ENCODE results near the gene CCT2.

DNA sequence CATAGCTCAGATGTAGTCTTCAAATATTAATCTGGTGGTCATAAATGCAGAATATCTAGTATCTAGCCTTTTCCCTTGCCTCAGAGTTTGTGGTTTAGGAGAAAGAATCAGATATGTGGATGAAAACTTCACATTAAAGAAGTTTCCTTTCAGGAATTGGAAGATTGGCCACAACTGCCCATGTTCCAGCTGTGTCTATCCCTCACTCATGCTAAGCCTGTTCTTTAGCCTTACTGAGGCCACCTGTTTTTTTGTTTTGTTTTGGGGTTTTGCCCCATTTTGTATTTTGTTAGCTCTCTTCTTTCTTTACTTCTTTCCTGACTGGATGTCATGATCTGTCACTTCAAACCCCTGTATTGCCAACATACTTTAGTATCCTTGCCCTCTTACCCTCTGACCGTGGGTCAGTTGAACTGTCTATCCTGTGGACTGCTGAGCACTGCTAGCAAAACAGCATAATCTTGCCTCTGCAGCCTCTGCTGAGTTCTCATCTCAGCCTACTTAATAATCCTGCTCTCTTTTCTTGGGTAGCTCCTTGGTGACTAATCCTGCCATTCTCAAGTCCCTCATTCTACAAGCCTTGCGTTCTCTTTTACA lies 22.0 kb upstream of the CCT2 start:
- TF ChIP-seq KDM5A (IDR thresholded peaks at IDR 0.05; ENCODE audit: low read length) (no peak), YY1 (IDR thresholded peaks at IDR 0.05; ENCODE audit: low read depth, low read length) (no peak), SP1 (IDR thresholded peaks at IDR 0.05; ENCODE audit: low read depth, low read length) (no peak), FOSL1 (IDR thresholded peaks at IDR 0.05; ENCODE audit: insufficient read depth, low read depth, low read length) (no peak), HDAC2 (IDR thresholded peaks at IDR 0.05; ENCODE audit: borderline replicate concordance in 1 of 2, low read depth in 2 of 2, low read length in 2 of 2) (no peak), TAF1 (IDR thresholded peaks at IDR 0.05; ENCODE audit: low read depth, low read length) (no peak), EZH2 (IDR thresholded peaks at IDR 0.05; ENCODE audit: low read depth, low read length, severe bottlenecking) (no peak), POLR2A (IDR thresholded peaks at IDR 0.05; ENCODE audit: control extremely low read depth in 1 of 2, low read depth in 2 of 2, low read length in 2 of 2) (no peak), RFX5 (IDR thresholded peaks at IDR 0.05; ENCODE audit: borderline replicate concordance, low read depth, low read length) (no peak), CEBPB (IDR thresholded peaks at IDR 0.05; ENCODE audit: low read depth, low read length) (no peak)
- TF ChIP-seq, protein P1, sequence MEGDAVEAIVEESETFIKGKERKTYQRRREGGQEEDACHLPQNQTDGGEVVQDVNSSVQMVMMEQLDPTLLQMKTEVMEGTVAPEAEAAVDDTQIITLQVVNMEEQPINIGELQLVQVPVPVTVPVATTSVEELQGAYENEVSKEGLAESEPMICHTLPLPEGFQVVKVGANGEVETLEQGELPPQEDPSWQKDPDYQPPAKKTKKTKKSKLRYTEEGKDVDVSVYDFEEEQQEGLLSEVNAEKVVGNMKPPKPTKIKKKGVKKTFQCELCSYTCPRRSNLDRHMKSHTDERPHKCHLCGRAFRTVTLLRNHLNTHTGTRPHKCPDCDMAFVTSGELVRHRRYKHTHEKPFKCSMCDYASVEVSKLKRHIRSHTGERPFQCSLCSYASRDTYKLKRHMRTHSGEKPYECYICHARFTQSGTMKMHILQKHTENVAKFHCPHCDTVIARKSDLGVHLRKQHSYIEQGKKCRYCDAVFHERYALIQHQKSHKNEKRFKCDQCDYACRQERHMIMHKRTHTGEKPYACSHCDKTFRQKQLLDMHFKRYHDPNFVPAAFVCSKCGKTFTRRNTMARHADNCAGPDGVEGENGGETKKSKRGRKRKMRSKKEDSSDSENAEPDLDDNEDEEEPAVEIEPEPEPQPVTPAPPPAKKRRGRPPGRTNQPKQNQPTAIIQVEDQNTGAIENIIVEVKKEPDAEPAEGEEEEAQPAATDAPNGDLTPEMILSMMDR (IDR thresholded peaks at IDR 0.05; ENCODE audit: control extremely low read depth in 1 of 3, insufficient read depth in 1 of 3, low read depth in 1 of 3, low read length in 3 of 3): no peak
